ENCODE results near the gene FAM110C.
"Not testable (repeated sequence)": the region's sequence is repeated elsewhere in the genome, so short reads cannot be mapped to it uniquely, and the experiment has no call there.

The FAM110C gene, protein sequence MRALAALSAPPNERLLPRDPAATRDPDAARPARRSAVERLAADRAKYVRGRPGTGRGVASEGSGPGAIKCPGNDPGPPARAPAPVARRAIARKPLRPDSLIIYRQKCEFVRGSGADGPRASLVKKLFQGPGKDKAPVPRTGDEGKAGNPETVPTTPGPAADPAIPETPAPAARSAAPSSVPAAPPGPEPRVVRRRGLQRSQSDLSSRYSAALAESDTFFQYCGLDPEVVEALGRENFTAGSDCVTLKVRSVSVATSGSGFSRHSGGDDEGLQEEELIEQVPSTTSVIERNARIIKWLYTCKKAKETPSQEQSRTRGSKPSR

DNA sequence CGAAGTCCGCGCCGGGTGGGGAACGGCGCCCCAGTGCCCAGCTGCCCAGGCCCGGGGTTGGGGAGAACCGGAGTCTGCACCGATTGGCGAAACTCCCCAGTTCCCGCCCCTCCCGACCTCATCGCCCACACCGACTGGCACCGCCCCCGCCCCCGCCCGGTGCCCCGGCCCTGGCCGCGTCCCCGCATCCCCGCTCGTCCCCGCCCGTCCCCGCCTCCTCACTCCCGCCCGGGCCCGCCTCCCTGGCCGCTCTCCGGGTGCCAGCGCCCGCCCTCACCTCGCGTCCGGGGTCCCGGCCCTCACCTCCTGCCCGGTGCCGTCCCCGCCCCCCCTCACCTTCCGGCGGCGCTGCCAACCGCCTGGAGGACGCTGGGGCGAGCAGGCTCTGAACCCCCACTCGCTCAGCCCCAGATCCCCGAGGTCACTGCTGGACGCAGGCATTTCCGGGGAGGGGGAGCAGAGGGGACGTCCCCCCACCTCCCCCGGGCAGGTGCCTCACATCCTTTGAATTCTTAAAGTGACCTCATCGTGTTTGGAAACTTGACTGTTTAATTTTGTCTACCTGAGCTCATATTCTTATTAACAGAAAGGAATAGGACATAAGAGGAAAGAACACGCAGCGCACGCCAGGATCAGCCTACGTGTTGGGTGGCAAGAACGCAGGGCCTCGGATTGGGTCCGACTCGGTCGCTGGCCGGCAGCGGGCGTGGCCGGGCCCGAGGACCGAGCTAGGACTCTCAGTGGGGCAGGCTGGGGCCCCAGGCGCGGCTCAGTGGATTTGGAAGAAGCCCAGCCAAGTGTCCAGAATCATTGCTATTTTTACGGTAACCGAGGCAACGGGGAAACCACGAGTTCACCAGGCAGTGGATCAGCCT, at the start of gene FAM110C:
Gene FAM110C, minus strand, starts transcription at position 35 of the 875 bp plus-strand sequence. CDS start 120 bp downstream, outside the sequence.
- DNase-seq, result peak; percentile 39

DNA sequence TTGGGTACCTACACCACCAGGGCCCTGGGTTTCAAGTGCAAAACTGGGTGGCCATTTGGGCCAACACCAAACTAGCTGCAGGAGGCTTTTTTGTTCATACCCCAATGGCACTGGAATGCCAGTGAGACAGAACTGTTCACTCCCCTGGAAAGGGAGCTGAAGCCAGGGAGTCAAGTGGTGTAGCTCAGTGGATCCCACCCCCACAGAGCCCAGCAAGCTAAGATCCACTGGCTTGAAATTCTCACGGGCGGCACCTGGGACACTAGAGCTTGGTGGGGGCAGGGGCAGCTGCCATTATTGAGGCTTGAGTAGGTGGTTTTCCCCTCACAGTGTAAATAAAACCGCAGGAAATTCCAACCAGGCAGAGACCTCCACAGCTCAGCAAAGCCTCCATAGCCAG, 46.0 kb upstream of the FAM110C start:
- DNase-seq, result no peak

DNA sequence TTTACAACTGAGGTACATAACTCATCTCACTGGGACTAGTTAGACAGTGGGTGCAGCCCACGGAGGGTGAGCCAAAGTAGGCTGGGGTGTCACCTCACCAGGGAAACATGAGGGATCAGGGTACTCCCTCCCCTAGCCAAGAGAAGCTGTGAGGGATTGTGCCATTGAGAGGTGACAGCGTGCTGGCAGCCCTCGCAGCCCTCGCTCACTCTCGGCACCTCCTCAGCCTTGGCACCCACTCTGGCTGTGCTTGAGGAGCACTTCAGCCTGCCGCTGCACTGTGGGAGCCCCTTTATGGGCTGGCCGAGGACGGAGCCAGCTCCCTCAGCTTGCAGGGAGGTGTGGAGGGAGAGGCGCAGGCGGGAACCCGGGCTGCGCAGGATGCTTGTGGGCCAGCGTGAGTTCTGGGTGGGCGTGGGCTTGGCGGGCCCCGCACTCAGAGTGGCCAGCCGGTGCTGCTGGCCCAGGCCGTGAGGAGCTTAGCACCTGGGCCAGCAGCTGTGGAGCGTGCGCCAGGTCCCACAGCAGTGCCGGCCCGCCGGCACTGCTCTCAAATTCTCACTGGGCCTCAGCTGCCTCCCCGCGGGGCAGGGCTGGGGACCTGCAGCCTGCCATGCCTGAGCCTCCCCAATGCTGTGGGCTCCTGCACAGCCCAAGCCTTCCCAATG, 44.5 kb upstream of the FAM110C start:
- no peak for DNase-seq

DNA sequence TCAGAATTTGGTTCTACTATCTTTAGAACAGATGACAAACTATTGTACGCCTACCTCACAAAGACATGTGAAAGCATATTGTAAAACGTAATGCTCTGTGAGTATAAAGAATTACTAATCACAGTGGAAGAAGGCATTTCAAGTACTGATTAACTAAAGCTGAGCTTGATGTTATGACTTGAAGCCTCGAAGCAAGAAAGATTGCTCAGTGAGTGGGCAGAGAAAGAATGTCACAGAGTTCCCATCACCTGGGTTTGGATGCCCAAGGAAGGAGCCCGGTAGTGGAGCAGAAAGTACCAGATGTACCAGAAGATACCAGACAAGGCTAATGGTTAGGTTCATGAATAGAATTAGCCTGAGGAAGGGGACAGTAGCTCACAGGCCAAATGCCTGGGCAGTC, 39.5 kb upstream of the FAM110C start:
- no peak for DNase-seq

DNA sequence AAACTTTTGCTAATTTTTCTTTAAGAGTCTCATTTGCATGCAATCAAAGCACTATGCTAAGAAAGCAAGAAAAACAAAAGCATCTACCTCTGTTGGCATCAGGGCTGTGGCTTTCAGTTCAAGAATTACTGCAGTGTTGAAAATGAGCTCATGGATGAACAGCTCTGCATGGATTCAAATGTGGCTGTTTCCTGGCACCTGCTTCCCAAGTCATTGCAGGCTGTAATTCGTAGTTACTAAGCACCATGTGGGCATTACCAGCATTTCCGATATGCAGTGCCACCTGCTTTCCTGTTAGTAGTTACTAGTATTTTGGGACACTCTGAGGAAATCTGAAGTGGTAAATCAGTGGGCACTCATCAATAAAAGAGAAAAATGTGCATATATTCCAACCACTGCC, 37.8 kb upstream of the FAM110C start:
- no peak for DNase-seq

DNA sequence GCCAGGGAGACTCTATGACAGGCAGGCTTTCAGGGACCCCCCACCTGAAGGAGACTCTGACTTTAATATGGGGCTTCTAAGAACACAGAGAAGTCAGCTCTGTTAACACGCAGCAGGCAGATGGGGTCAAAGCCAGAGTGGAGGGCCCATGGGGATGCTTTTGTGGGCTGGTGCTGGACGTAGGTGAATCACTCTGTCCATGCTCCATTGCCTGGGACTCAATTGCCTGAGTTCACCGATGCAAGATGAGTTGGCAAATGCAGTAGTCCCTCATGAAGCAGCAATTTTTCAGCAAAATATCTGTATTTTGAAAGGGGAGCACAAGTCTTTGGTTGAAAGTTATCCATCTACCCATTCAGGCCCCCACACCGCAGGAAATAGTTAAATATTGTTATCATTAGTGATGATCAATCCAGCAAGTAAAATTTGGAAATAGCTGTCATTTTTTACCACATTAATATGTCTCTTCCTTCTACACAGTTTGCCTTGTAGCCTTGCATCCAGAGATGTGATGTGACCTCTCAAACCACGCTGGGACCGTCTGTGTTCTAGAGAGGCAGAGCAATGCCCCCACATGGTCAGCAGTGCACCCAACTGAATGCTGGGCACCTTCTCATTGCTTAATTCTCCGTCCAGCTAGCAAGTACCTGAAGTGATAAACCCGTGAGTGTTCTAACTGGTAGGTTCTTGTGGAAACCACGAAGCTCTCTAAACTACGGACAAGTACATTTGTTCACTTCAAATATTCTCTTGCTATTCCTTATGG, 34.8 kb upstream of the FAM110C start:
- DNase-seq, result no peak

DNA sequence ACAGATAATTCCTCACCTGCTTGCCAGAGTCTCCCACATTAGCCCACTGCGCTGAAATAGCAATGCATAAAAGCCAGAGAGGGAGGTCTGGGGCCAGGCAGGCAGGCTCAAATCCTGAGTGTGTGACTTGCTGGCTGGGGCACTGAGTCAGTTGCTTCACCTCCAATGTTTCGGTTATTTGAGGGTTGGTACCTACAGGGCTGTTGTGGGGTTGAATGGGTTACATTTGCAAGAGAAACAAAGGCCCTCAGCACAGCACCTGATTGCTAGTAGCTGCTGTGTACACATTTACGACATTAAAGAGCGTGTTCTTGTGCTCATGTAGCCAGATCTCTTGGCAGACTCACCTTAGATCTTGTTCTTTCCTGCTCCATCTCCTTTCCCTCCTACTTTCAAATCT, 34.1 kb upstream of the FAM110C start:
- DNase-seq, result no peak

DNA sequence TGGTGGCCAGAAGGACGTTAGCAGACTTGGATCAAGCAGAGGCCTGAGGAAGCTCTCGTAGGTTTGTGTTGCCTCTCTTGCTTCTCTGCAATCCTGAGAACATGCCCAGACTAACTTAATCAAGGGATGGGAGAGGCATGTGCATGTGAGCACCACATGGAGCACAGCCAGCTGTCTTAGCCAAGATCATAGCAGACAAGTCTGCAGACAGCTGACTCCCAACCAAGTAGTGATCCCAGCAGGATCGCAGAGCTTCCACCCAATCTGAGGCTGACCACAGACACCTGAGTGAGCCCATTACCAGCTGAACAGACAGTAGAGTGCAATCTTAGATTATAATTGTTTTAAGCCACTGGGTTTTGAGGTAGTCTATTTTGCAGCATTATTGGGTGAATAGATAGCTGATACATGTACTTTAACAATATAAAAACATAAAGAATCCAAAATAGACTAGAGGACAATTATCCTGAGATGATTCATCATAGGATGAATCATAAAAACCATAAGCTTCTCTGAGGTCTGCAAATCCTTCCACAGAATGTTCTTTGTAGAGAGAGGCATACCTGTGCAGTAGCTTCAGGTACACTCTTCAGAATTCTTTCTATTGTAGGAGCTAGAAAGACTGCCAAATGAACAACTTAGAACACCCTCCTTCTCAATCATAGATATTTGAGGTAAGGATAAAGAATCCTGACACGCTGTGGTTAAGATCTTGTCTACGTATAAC, 25.2 kb upstream of the FAM110C start:
- DNase-seq, result no peak

DNA sequence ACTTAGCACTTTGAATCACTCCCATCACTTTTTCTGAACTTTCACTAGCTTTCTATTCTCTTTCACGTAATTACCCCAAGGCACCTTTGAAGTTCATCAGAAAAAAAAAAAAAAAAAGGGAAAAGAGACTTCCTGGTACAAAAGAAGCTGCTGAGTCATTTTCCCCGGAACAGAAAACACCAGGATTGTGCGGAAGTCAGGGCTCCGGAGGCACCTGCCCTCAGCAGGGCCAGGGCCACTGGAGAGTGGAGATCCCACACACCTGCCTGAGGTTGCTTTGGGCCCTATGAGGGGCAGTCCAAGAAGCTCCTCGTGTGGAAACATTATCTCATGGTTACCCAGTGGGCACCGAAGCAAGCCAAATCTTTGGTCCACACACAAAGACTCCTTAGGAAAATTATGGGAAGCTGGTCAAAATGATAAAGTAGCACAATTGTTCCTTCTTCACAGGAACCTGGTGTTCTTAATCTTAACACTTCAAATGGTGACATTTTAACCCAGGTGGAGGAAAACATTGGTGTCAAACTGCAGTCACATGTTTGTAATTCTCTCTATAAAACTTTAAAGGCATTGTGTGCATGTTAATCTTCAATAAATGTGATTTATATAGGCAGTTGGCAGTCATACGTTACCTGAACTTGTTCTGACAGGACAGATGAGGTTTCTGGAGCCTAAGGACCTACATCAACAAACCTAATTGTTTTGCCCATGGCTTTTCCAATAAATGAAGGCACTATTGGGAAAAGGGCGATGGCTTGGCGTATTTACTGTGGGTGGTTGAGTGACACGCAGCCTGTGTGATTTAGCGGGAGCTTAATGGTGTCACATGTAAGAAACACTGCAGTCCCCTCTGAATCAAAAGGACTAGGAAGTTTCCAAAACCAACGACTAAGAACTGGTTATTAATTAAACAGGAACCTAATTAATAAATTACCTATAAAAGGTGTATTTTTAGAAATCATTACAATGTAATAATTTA, 23.4 kb upstream of the FAM110C start:
- no peak for DNase-seq

DNA sequence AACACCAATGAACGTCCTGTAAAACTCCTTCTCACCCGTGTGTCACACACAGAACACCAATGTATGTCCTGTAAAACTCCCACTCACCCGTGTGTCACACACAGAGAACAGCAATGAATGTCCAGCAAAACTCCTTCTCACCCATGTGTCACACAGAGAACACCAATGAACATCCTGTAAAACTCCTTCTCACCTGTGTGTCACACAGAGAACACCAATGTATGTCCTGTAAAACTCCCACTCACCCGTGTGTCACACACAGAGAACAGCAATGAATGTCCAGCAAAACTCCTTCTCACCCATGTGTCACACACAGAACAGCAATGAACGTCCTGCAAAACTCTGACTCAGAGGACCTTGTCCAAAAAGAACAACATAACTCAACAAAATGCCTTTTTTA, 22.3 kb upstream of the FAM110C start:
- not testable (repeated sequence) for DNase-seq

DNA sequence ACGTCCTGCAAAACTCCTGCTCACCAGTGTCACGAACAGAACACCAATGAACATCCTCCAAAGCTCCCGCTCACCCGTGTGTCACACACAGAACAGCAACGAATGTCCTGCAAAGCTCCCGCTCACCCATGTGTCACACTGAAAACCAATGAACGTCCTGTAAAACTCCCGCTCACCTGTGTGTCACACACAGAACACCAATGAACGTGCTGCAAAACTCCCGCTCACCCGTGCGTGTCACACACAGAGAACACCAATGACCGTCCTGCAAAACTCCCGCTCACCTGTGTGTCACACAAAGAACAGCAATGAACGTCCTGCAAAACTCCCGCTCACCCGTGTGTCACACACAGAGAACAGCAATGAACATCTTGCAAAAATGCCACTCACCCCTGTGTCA, 20.5 kb upstream of the FAM110C start:
- no peak for DNase-seq

DNA sequence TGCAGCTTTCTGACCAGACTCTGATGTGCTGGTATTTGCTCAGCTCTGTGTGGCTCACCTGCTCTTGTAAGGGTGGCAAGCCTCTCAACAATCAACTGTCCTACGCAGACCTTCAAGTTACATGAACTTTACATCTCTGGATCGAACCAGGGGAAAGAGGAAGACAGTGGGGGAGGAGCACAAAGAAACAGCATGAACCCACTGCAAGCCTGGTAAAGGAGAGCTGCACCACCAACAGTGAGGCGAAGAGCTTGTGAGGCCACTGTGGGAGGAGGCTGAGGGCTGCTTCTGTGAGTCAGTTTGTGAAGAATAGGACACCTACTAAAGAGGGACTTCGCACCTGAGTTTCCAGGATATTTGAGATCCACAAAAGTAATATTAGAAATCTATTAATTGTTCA, 18.8 kb upstream of the FAM110C start:
- no peak for DNase-seq

DNA sequence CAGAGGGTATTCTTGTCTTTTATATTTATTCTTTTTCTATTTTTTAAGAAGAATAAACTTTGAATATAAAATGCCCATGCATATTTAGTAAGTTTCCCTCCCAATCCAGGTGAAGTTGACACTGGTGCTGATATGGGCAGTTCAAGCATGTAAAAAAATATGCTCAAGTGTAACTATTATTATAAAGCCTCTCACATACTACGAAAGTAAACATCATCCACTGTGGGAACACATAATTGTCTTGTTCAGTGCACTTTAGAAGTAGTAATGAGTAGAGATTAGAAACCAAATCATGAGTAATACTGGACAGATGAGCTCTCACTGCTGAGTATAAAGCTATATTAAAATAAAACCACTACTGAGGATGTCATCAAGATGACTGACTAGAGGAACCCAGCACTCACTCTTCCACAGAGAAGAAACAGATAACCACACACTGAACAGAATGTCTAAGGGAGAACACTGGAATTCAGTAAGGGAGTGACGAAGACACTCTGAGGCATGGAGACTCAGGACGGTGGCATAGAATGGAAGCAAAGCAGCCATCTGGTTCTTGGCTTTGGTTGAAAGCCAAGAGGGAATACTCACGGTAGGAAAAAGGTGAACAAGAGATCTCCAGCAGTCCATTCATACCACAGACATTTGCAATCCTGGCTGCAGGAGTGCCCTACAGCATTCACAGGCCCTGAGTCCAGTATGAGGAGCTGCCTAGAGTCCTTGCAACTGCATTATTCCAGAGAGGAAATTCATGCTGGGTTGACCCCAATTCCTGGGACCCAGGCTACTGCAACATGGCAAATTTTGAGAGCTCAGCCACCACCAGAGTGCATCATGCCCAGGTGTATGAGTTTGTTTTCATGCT, 9.5 kb upstream of the FAM110C start:
- DNase-seq, result no peak

DNA sequence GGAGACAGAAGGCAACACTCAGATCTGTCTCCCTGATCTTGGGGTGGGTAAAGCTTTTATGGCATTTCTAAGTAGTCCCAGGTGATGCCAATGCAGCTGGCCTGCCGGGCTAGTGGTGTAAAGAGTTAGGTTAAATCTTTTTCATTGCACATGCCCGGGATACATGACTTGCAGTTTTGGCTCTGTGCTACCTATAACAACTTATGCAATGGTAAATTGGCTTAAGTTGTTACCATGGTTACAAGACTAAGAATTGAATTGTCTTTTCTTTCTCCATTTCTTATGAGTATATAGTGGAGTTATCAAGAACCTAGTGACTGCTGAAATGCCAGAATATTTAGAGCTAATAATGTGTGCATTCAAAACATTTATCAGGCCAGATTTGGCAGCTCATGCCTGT, 5.3 kb upstream of the FAM110C start:
- DNase-seq, result no peak

DNA sequence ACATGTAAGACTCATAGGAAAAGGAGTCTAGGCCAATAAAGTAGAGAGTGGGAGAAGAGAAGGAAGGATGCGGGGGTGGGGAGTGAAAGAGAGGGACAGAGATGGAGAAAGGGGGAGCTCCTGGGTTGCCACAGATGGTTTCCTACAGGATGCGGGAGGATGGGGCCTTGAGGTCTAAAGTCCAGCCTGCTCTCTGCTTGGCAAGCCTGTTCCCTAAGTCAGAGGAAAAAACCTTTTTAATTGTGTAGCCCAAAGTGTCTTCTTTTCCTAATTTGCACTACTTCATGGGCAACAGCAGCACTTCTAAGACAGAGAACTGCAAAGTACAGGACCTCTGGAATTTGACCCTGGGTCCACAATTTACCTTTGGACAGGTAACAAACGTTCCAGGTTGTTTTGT, 1.4 kb upstream of the FAM110C start:
- no peak for DNase-seq

DNA sequence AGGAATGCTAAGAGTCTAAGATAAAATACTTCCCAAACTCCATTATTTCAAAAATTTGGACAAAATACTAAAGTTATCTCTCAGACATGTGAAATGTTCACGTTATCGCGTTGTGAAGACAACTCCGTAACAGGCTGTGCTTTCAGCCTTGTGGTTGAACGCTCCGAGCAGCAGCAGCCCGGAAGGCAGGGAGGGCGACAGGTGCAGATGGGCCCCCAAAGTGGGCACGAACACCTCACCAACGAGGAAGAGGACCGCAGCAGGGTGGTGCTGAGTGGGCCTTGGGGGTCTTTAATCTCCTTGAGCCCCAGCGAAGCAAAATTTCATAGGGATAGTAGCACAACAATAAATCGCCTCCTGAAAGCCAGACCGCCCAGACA, 1.0 kb upstream of the FAM110C start:
- DNase-seq, result no peak

DNA sequence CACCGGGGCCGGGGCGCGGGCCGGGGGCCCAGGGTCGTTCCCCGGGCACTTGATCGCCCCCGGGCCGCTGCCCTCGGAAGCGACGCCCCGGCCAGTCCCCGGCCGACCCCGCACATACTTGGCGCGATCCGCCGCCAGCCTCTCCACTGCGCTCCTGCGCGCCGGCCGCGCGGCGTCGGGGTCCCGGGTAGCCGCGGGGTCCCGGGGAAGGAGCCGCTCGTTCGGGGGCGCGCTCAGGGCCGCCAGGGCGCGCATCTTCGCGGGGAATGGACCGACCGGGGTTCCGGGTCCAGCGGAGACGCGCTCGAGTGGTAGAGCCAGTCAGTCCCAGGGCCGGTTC, 204 bp downstream of the FAM110C start:
- no peak for DNase-seq

DNA sequence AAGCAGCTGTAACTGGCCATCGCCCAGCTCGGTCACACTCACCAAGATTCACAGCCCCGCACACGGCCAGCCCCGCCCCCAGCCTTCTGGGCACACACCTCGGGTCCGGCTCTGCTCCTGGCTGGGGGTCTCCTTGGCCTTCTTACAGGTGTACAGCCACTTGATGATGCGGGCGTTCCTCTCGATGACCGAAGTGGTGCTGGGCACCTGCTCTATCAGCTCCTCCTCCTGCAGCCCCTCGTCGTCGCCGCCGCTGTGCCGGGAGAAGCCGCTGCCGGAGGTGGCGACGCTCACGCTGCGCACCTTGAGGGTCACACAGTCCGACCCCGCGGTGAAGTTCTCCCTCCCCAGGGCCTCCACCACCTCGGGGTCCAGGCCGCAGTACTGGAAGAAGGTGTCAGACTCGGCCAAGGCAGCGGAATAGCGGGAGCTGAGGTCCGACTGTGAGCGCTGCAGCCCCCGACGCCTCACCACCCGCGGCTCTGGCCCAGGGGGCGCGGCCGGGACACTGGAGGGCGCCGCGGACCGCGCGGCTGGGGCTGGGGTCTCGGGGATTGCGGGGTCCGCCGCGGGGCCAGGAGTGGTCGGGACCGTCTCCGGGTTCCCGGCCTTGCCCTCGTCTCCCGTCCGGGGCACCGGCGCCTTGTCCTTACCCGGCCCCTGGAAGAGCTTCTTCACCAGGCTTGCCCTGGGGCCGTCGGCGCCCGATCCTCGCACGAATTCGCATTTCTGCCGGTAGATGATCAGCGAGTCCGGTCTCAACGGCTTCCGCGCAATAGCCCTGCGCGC, 769 bp downstream of the FAM110C start:
- no peak for DNase-seq

DNA sequence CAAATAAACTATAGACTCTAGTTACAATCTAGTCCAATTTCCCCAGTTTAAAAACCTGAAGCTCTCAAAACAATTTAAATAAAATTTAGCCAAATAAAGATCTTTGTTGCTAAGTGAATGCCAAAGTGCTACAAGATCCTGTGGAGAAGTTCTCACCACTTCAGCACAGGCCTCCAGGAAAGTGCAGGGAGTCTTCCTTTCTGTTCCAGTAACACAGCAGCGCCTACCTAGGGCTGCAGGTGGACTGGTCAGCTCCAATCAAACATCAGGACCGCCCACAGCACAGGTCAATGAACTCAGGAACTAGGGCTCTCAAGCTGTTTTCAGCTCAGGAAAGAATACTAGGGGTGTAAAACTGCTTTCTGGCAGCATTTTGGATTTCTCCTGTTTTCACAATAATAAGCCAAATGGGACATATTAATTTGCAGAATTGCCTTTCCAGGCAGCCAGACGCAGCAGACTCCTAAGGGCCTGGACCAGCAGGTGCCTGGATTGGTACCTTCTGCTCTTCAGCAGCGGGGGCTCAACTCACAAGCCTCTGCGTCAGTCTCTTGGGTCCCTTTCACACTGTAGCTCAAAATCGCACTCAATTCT, 1.5 kb downstream of the FAM110C start:
- DNase-seq, result no peak
